Heart left ventricle (tissue), 16 donors: ENCODE measurements around the gene CTSW. TPM values are rescaled to one million over a fixed set of nuclear protein-coding genes. Genes with fewer than 3 reads are reported as not detected.
A peak's percentile ranks its signal among the peaks of the same experiment; 100 is the strongest.

Experiments used
- ATAC-seq, 4 donors: fragments of 200-7000 bp; cut with Tn5 transposase; one replicate each; pipeline ENCODE4 v1.9.1; 2020 to 2022; ENCODE audit warnings: moderate library complexity in 4 of 4, mild to moderate bottlenecking in 3 of 4, moderate number of reproducible peaks in 1 of 4
- DNase-seq, 5 donors: peaks; one replicate each; pipeline ENCODE4 v3.0.0-alpha.2; 2020
- H3K27ac ChIP-seq, 12 donors: fragments of 200-600 bp; sonication (generic) in 4 of 12; one replicate each; pipeline versions ENCODE4 v1.5.0 to v1.8.0; 2016 to 2022; ENCODE audit warnings: mild to moderate bottlenecking in 2 of 12
- H3K27me3 ChIP-seq, 9 donors: fragments of 200-600 bp; sonication (generic) in 2 of 9; one replicate each; pipeline versions ENCODE4 v1.5.1 to v1.8.0; 2016 to 2022; ENCODE audit warnings: mild to moderate bottlenecking in 3 of 9
- H3K36me3 ChIP-seq, 9 donors: fragments of 200-600 bp; sonication (generic) in 2 of 9; one replicate each; pipeline versions ENCODE4 v1.5.0 to v1.8.0; 2018 to 2022; ENCODE audit warnings: mild to moderate bottlenecking in 2 of 9
- H3K4me1 ChIP-seq, 12 donors: fragments of 200-600 bp; sonication (generic) in 4 of 12; one replicate each; pipeline versions ENCODE4 v1.5.0 to v1.8.0; 2016 to 2022; ENCODE audit warnings: mild to moderate bottlenecking in 3 of 12
- H3K4me3 ChIP-seq, 12 donors: fragments of 200-600 bp; sonication (generic) in 4 of 12; one replicate each; pipeline versions ENCODE4 v1.5.0 to v1.8.0; 2017 to 2022; ENCODE audit warnings: mild to moderate bottlenecking in 9 of 12, moderate library complexity in 4 of 12
- H3K9me3 ChIP-seq, 12 donors: fragments of 200-600 bp; sonication (generic) in 4 of 12; one replicate each; pipeline versions ENCODE4 v1.5.0 to v1.8.0; 2016 to 2022; ENCODE audit warnings: mild to moderate bottlenecking in 1 of 12
- POLR2A ChIP-seq, 2 donors: fragments of 450-650 bp; IDR thresholded peaks; one replicate each; pipeline ENCODE4 v1.6.1; 2017; ENCODE audit warnings: antibody characterized with exemption in 2 of 2, mild to moderate bottlenecking in 2 of 2, moderate library complexity in 2 of 2
- WGBS, 4 donors: extraction: QIAGEN DNeasy Blood & Tissue Kit in 2 of 4; methylation state at CpG; one replicate each; pipeline versions ENCODE4 v1.1.5 to v1.1.7; 2013 to 2018; 5-methylcytosine and 5-hydroxymethylcytosine counted together
- intact Hi-C, 10 donors: fragments of 100-400 bp; cut with DNase I; formaldehyde crosslinking; loops; one replicate each; pipeline versions ENCODE4 v1.11.1 to v1.14.2; 2022
- polyA plus RNA-seq, 2 donors: library from polyadenylated mRNA; stranded (reverse); fragments of 200-250 nt; gene quantifications; one replicate each; pipeline ENCODE4 v1.2.3, GENCODE V29; 2013
- total RNA-seq, 9 donors: library from RNA; depleted of rRNA in 2 of 9; stranded (reverse); fragments of >200 nt in 2 of 9; fragmentation: NEBNext Ultra II Directional in 3 of 9; extraction: Animal tissue kit (Norgen Biotek cat#: 25700) in 3 of 9; gene quantifications; one replicate each; pipeline versions ENCODE4 v1.1.0 to v1.2.4, GENCODE V29; 2016 to 2023
- TF ChIP-seq, protein P1 (sequence below), 12 donors: fragments of 200-600 bp; sonication (generic) in 4 of 12; IDR thresholded peaks; one replicate each; pipeline versions ENCODE4 v1.5.0 to v1.8.0; 2018 to 2022; ENCODE audit warnings: antibody characterized with exemption in 12 of 12, mild to moderate bottlenecking in 5 of 12
- donor health status: ischemic (EF 13 %, LVEDD 7.1; RV severe dilation, severe dysfunction).
- donor health status: healthy with polysubstance abuse.
- donor health status: DM: no; HTN: yes; CAD: no.
- donor health status: DM: no; HTN: no; CAD: no.
- donor health status: ischemic (EF 25% LVEDD 6.9; RV normal size, moderate dysfunction).
- donor health status: ischemic (EF 25% LVEDD 5.7; RV mildly dilated, moderate dysfunction).
- donor health status: healthy.
- donor health status: DM: yes; HTN: yes; CAD: no.
- donor health status: ischemic (EF 35%, LVEDD 5.7; RV mildly dilated, moderate dysfunction).
- donor health status: nonischemic (EF 11% LVEDD 7.7; RV severe dilation, severe dysfunction).
- donor health status: DM: yes; HTN: yes; CAD: no.
- donor health status: PGD.
- donor health status: ischemic (EF 29% LVEDD 5.4; RV normal size, mild dysfunction).
- donor health status: nonischemic (EF 23%, LVEDD 6.1; RV moderate dilation, normal function).

The CTSW gene
- total and polyA plus RNA-seq, 11 donors, result 0.16 to 9.4 (median 0.84) TPM; not detected in 1

DNA sequence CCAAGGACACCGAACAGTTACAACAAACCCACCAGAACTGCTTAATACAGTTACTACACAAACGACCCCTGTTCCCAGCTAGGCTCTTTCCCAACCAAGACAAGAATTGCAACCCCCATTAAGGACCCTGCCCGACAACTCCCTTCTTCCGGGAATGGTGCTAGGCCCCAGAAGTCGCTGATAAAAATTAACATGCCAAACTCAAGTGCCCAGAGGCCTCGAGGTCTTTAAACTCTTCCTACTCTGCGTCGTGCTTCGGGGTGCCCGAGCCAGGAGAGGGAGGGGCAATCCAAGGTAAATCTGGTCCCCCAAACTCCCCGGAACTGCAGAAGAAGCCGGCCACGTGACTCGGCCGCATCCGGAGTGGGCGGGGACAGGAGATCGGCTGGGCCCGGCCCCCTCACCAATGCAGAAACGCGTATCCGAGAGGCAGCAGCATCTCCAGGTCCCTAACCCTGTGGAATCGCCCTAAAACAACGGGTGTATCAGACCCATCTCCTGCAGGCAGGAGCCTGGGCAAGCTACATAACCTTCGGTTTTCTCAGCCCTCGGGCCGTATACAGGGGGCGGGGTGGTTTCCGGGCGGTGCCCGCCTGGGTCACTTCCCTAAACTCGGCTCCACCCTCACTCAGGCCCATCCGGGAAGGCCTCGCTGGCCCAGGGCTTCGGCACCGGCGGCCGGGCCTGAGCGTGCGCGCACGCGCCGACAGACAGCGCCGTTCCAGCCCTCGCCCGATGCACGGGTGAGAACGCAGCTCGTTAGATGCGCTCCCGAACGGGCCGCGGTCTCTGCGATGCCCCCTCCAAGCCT is 22.7 kb upstream of the CTSW start:
- Histone ChIP-seq H3K9me3 (no peaks in the 10 kb centered on the region), H3K27me3 (no peaks in the 10 kb centered on the region), H3K36me3 (peaks cover 0 to 51% (median 44%) of the 10 kb centered on the region in 9 donors), H3K27ac (peak overlapping the region; percentile 94 to 99 (median 98)), H3K4me3 (peak overlapping the region; percentile 74 to 100 (median 94)), H3K4me1 (peaks cover 0 to 50% (median 29%) of the 10 kb centered on the region in 12 donors)
- ATAC-seq (peak in 3 of 4 donors; percentile 35 to 56 (median 38)), DNase-seq (peak; percentile 85 to 91 (median 88))
- TF ChIP-seq, protein P1, sequence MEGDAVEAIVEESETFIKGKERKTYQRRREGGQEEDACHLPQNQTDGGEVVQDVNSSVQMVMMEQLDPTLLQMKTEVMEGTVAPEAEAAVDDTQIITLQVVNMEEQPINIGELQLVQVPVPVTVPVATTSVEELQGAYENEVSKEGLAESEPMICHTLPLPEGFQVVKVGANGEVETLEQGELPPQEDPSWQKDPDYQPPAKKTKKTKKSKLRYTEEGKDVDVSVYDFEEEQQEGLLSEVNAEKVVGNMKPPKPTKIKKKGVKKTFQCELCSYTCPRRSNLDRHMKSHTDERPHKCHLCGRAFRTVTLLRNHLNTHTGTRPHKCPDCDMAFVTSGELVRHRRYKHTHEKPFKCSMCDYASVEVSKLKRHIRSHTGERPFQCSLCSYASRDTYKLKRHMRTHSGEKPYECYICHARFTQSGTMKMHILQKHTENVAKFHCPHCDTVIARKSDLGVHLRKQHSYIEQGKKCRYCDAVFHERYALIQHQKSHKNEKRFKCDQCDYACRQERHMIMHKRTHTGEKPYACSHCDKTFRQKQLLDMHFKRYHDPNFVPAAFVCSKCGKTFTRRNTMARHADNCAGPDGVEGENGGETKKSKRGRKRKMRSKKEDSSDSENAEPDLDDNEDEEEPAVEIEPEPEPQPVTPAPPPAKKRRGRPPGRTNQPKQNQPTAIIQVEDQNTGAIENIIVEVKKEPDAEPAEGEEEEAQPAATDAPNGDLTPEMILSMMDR (IDR thresholded peaks at IDR 0.05), result no peak
- peak in 1 of 2 donors; percentile 37 for TF ChIP-seq POLR2A (IDR thresholded peaks at IDR 0.05)
- intact Hi-C loops, result loop anchor here in 2 of 10 donors (5.0 to 10.0 kb wide), 3 partner anchors 195 to 408 kb away; partner anchors contain the start of genes PCNX3 (in 1 of the 2), RAB1B (in 1 of the 2) and RELA (in 1 of the 2)
- 1 to 3% (median 2%) methylated on average over 31 to 57 of the region's 57 CpGs for WGBS, 4 donors

DNA sequence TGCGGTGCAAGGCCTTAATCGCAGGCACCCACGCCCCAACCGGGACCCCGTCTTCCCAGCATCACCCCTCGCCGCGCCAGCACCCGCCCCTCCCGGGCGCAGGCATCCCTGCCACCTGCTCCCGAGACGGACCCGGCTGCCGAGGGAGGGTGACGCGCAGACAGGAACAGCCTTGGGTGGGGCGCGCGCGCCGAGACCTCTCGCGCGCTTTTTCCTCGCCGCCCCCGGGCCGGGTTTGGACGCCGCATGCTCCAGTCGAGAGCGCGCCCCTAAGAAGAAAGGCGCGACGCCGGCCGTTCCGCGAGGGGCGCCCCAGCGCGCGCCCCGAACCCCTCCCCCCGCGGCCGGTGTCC is 22.2 kb upstream of the CTSW start:
- TF ChIP-seq, protein P1 (IDR thresholded peaks at IDR 0.05), result peak in 1 of 12 donors; percentile 4
- TF ChIP-seq POLR2A (IDR thresholded peaks at IDR 0.05), result no peak
- 0% methylated on average over 6 to 49 of the region's 49 CpGs; no CpG with 5 or more reads in 1 of the 4 donors for WGBS, 4 donors
- H3K4me1 ChIP-seq, result peaks cover 0 to 55% (median 32%) of the 10 kb centered on the region in 12 donors
- peak overlapping the region; percentile 94 to 99 (median 98) for H3K27ac ChIP-seq
- no peaks in the 10 kb centered on the region for H3K27me3 ChIP-seq
- no peaks in the 10 kb centered on the region for H3K9me3 ChIP-seq
- peak overlapping the region; percentile 74 to 100 (median 94) for H3K4me3 ChIP-seq
- intact Hi-C loops, result loop anchor here in 2 of 10 donors (5.0 to 10.0 kb wide), 3 partner anchors 195 to 407 kb away; partner anchors contain the start of genes PCNX3 (in 1 of the 2), RAB1B (in 1 of the 2) and RELA (in 1 of the 2)
- ATAC-seq, result no peak
- DNase-seq, result peak in 1 of 5 donors; percentile 51
- H3K36me3 ChIP-seq, result peaks cover 0 to 51% (median 48%) of the 10 kb centered on the region in 9 donors

DNA sequence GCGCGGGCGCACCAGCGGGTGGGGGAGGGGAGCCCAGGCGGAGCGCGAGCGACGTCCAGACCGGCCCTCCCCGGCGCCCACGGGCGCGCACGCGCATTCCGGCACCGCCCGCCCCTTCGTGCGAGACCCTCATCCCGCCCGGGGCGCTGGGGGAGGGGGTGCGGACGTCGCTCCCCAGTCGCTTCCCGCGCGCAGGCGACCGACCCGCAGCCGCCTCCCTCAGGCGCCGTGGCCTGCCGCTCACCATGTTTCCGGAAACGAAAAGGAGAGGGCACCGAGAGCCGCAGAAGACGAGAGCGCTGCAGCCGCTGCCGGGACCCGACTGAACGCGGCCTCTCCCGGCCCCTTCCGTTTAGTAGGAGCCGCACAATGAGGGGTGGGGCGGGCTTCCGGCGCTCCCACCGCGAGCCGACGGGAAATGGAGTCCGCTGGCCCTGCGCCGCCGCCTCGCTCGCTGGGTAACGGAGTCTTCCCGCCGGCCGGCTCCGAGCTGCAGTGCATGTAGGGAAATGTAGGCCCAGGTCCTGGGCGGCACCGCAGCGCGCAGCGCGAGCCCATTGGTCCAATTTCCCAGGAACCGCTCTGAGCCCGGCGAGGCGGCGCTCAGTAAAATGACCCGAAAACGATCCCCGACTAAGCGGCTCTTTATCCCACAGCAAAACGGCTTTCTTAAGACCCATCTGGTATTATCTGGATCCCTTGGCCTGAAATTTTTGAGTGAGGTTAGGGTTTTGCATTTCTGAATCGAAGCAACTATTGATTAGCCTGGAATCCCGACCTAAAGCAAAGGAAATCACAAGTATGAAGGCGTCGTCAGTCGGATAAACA is 21.6 kb upstream of the CTSW start, which contains the start of gene CFL1:
Gene CFL1, minus strand, starts transcription at position 328 of the 828 bp plus-strand sequence. Its CDS starts 81 bp downstream, at position 247.
- Histone ChIP-seq H3K9me3 (no peaks in the 10 kb centered on the region), H3K4me3 (peak within 1 kb of the TSS; percentile 74 to 100 (median 94)), H3K36me3 (peaks cover 0 to 51% (median 48%) of the 10 kb centered on the region in 9 donors), H3K27ac (peak within 1 kb of the TSS; percentile 94 to 99 (median 98)), H3K27me3 (no peaks in the 10 kb centered on the region), H3K4me1 (peaks cover 0 to 57% (median 32%) of the 10 kb centered on the region in 12 donors)
- intact Hi-C loops, result loop anchor here in 3 of 10 donors (1.0 to 10.0 kb wide), 6 partner anchors 15 to 407 kb away; partner anchors contain the start of genes EFEMP2 (in 2 of the 3), FIBP (in 2 of the 3), PCNX3 (in 1 of the 3) and RAB1B (in 1 of the 3)
- TF ChIP-seq, protein P1 (IDR thresholded peaks at IDR 0.05), result peak in 1 of 12 donors; percentile 1
- TF ChIP-seq POLR2A (IDR thresholded peaks at IDR 0.05), result peak; percentile 59 to 98
- peak; percentile 71 to 80 (median 76) for ATAC-seq
- 0 to 1% (median 0%) methylated on average over 54 to 92 of the region's 92 CpGs for WGBS, 4 donors
- DNase-seq, result peak; percentile 99
